ENCODE results near the gene ROMO1. TPM values are rescaled to one million over a fixed set of nuclear protein-coding genes. Genes with fewer than 3 reads are reported as not detected.

The ROMO1 gene
- total RNA-seq: 48.8 TPM
- 100 to 1,000 TPM; 295 to 378 (median 363) TPM for polyA plus RNA-seq

GRCh38 chr20:35699127-35699956, at the start of gene ROMO1, which contains the start of gene NFS1:
Gene ROMO1, plus strand, starts transcription at chr20:35699405. Its CDS starts 228 bp downstream, at chr20:35699633.
Gene NFS1, minus strand, starts transcription at chr20:35699352. Its CDS starts 64 bp downstream, at chr20:35699288.
- Mint-ChIP-seq H3K36me3 (peaks cover 27% of the 10 kb centered on the region), H3K27me3 (no peaks in the 10 kb centered on the region), H3K4me1 (peaks cover 22 to 58% (median 37%) of the 10 kb centered on the region in 4 donors), H3K27ac (peak within 1 kb of the TSS; percentile 89 to 98 (median 94)), H3K9me3 (peaks cover 0 to 1% (median 0%) of the 10 kb centered on the region in 7 donors), H3K4me3 (peak within 1 kb of the TSS; percentile 90 to 98 (median 94))
- peak within 1 kb of the TSS; percentile 90 for H3K27ac ChIP-seq (ENCODE audit: insufficient read depth, low read length, poor library complexity, severe bottlenecking)
- H3K9me3 ChIP-seq (ENCODE audit: control insufficient read depth in 2 of 2, low read length in 2 of 2): no peaks in the 10 kb centered on the region
- peak within 1 kb of the TSS; percentile 92 for H3K4me3 ChIP-seq (ENCODE audit: low read depth, low read length)
- peaks cover 27% of the 10 kb centered on the region for H3K4me1 ChIP-seq (ENCODE audit: control insufficient read depth, insufficient read depth, low read length, poor library complexity, severe bottlenecking)
- H3K27me3 ChIP-seq (ENCODE audit: control insufficient read depth, insufficient read depth, low read length): no peaks in the 10 kb centered on the region
- DNase-seq (peak; percentile 83 to 90 (median 84)), ATAC-seq (ENCODE audit: low read depth in 2 of 2) (peak; percentile 91)
- H3K36me3 ChIP-seq (ENCODE audit: control insufficient read depth, insufficient read depth, low read length): peaks cover 41% of the 10 kb centered on the region

- Histone ChIP-seq H3K36me3 (ENCODE audit: control insufficient read depth, insufficient read depth, low read length) (peaks cover 50% of the 10 kb centered on the region), H3K9me3 (ENCODE audit: control insufficient read depth in 2 of 2, low read length in 2 of 2) (no peaks in the 10 kb centered on the region), H3K27me3 (ENCODE audit: control insufficient read depth, insufficient read depth, low read length) (no peaks in the 10 kb centered on the region), H3K4me3 (ENCODE audit: low read depth, low read length) (no peak overlapping the region), H3K4me1 (ENCODE audit: control insufficient read depth, insufficient read depth, low read length, poor library complexity, severe bottlenecking) (peaks cover 14% of the 10 kb centered on the region), H3K27ac (ENCODE audit: insufficient read depth, low read length, poor library complexity, severe bottlenecking) (peak overlapping the region; percentile 17)
- Mint-ChIP-seq H3K9me3 (no peaks in the 10 kb centered on the region), H3K36me3 (peaks cover 13% of the 10 kb centered on the region), H3K4me1 (peaks cover 31 to 59% (median 34%) of the 10 kb centered on the region in 4 donors), H3K27ac (peak overlapping the region; percentile 2 to 52 (median 39)), H3K4me3 (peak overlapping the region in 1 of 4 donors; percentile 7), H3K27me3 (no peaks in the 10 kb centered on the region)
- ATAC-seq (ENCODE audit: low read depth in 2 of 2): no peak
- DNase-seq: no peak
Measured at GRCh38 chr20:35650632-35651031, 48.6 kb upstream of the ROMO1 start.

GRCh38 chr20:35651958-35652357, 47.2 kb upstream of the ROMO1 start:
- ATAC-seq (ENCODE audit: low read depth in 2 of 2) (no peak), DNase-seq (no peak)
- H3K9me3 Mint-ChIP-seq: no peaks in the 10 kb centered on the region
- Histone ChIP-seq H3K4me3 (ENCODE audit: low read depth, low read length) (no peak overlapping the region), H3K36me3 (ENCODE audit: control insufficient read depth, insufficient read depth, low read length) (peaks cover 50% of the 10 kb centered on the region), H3K27me3 (ENCODE audit: control insufficient read depth, insufficient read depth, low read length) (no peaks in the 10 kb centered on the region), H3K27ac (ENCODE audit: insufficient read depth, low read length, poor library complexity, severe bottlenecking) (peak overlapping the region; percentile 17), H3K9me3 (ENCODE audit: control insufficient read depth in 2 of 2, low read length in 2 of 2) (no peaks in the 10 kb centered on the region), H3K4me1 (ENCODE audit: control insufficient read depth, insufficient read depth, low read length, poor library complexity, severe bottlenecking) (peaks cover 13% of the 10 kb centered on the region)
- H3K36me3 Mint-ChIP-seq: peaks cover 13% of the 10 kb centered on the region
- no peaks in the 10 kb centered on the region for H3K27me3 Mint-ChIP-seq
- H3K4me1 Mint-ChIP-seq: peaks cover 34 to 55% (median 35%) of the 10 kb centered on the region in 4 donors
- no peak overlapping the region for H3K4me3 Mint-ChIP-seq
- H3K27ac Mint-ChIP-seq: no peak overlapping the region

GRCh38 chr20:35652641-35653429, 46.4 kb upstream of the ROMO1 start:
- Histone ChIP-seq H3K36me3 (ENCODE audit: control insufficient read depth, insufficient read depth, low read length) (peaks cover 50% of the 10 kb centered on the region), H3K27me3 (ENCODE audit: control insufficient read depth, insufficient read depth, low read length) (no peaks in the 10 kb centered on the region), H3K9me3 (ENCODE audit: control insufficient read depth in 2 of 2, low read length in 2 of 2) (no peaks in the 10 kb centered on the region), H3K27ac (ENCODE audit: insufficient read depth, low read length, poor library complexity, severe bottlenecking) (no peak overlapping the region), H3K4me3 (ENCODE audit: low read depth, low read length) (no peak overlapping the region), H3K4me1 (ENCODE audit: control insufficient read depth, insufficient read depth, low read length, poor library complexity, severe bottlenecking) (peaks cover 21% of the 10 kb centered on the region)
- Mint-ChIP-seq H3K27me3 (no peaks in the 10 kb centered on the region), H3K9me3 (no peaks in the 10 kb centered on the region), H3K4me3 (no peak overlapping the region), H3K27ac (peak overlapping the region in 1 of 3 donors; percentile 43), H3K36me3 (peaks cover 19% of the 10 kb centered on the region), H3K4me1 (peaks cover 36 to 58% (median 41%) of the 10 kb centered on the region in 4 donors)
- DNase-seq (no peak), ATAC-seq (ENCODE audit: low read depth in 2 of 2) (no peak)

- Mint-ChIP-seq H3K4me3 (no peak overlapping the region), H3K36me3 (peaks cover 17% of the 10 kb centered on the region), H3K27ac (no peak overlapping the region), H3K27me3 (no peaks in the 10 kb centered on the region), H3K4me1 (peaks cover 35 to 58% (median 36%) of the 10 kb centered on the region in 4 donors), H3K9me3 (no peaks in the 10 kb centered on the region)
- Histone ChIP-seq H3K27ac (ENCODE audit: insufficient read depth, low read length, poor library complexity, severe bottlenecking) (no peak overlapping the region), H3K9me3 (ENCODE audit: control insufficient read depth in 2 of 2, low read length in 2 of 2) (no peaks in the 10 kb centered on the region), H3K4me3 (ENCODE audit: low read depth, low read length) (no peak overlapping the region), H3K4me1 (ENCODE audit: control insufficient read depth, insufficient read depth, low read length, poor library complexity, severe bottlenecking) (peaks cover 23% of the 10 kb centered on the region), H3K27me3 (ENCODE audit: control insufficient read depth, insufficient read depth, low read length) (no peaks in the 10 kb centered on the region), H3K36me3 (ENCODE audit: control insufficient read depth, insufficient read depth, low read length) (peaks cover 50% of the 10 kb centered on the region)
- ATAC-seq (ENCODE audit: low read depth in 2 of 2) (no peak), DNase-seq (no peak)
Measured at GRCh38 chr20:35653430-35653734, 45.8 kb upstream of the ROMO1 start.

GRCh38 chr20:35653893-35654292, 45.3 kb upstream of the ROMO1 start:
- ATAC-seq (ENCODE audit: low read depth in 2 of 2): no peak
- Mint-ChIP-seq H3K36me3 (peaks cover 16% of the 10 kb centered on the region), H3K27me3 (no peaks in the 10 kb centered on the region), H3K9me3 (no peaks in the 10 kb centered on the region), H3K4me3 (no peak overlapping the region), H3K27ac (no peak overlapping the region), H3K4me1 (peaks cover 34 to 56% (median 35%) of the 10 kb centered on the region in 4 donors)
- Histone ChIP-seq H3K27me3 (ENCODE audit: control insufficient read depth, insufficient read depth, low read length) (no peaks in the 10 kb centered on the region), H3K36me3 (ENCODE audit: control insufficient read depth, insufficient read depth, low read length) (peaks cover 50% of the 10 kb centered on the region), H3K27ac (ENCODE audit: insufficient read depth, low read length, poor library complexity, severe bottlenecking) (no peak overlapping the region), H3K9me3 (ENCODE audit: control insufficient read depth in 2 of 2, low read length in 2 of 2) (no peaks in the 10 kb centered on the region), H3K4me1 (ENCODE audit: control insufficient read depth, insufficient read depth, low read length, poor library complexity, severe bottlenecking) (peaks cover 29% of the 10 kb centered on the region), H3K4me3 (ENCODE audit: low read depth, low read length) (no peak overlapping the region)
- DNase-seq: no peak

GRCh38 chr20:35654415-35654814, 44.8 kb upstream of the ROMO1 start:
- Mint-ChIP-seq H3K36me3 (peaks cover 17% of the 10 kb centered on the region), H3K9me3 (no peaks in the 10 kb centered on the region), H3K4me3 (no peak overlapping the region)

More at GRCh38 chr20:35654415-35654814, 44.8 kb upstream of the ROMO1 start:
- H3K4me3 ChIP-seq (ENCODE audit: low read depth, low read length): no peak overlapping the region
- ATAC-seq (ENCODE audit: low read depth in 2 of 2) (no peak), DNase-seq (no peak)
- no peaks in the 10 kb centered on the region for H3K9me3 ChIP-seq (ENCODE audit: control insufficient read depth in 2 of 2, low read length in 2 of 2)
- H3K36me3 ChIP-seq (ENCODE audit: control insufficient read depth, insufficient read depth, low read length): peaks cover 48% of the 10 kb centered on the region
- H3K27ac Mint-ChIP-seq: no peak overlapping the region
- H3K27ac ChIP-seq (ENCODE audit: insufficient read depth, low read length, poor library complexity, severe bottlenecking): no peak overlapping the region
- peaks cover 34% of the 10 kb centered on the region for H3K4me1 ChIP-seq (ENCODE audit: control insufficient read depth, insufficient read depth, low read length, poor library complexity, severe bottlenecking)
- no peaks in the 10 kb centered on the region for H3K27me3 Mint-ChIP-seq
- no peaks in the 10 kb centered on the region for H3K27me3 ChIP-seq (ENCODE audit: control insufficient read depth, insufficient read depth, low read length)
- peaks cover 34 to 56% (median 37%) of the 10 kb centered on the region in 4 donors for H3K4me1 Mint-ChIP-seq
